B cell (primary cell): ENCODE data around the gene ASCL5. TPM values are rescaled to one million over a fixed set of nuclear protein-coding genes. Genes with fewer than 3 reads are reported as not detected.

Source experiments
- ATAC-seq: fragments of 200-7000 bp; cut with Tn5 transposase; one replicate; pipeline ENCODE4 v1.10.0; 2021; ENCODE audit warnings: low read depth, mild to moderate bottlenecking, moderate number of reproducible peaks, moderate library complexity
- CTCF ChIA-PET: fragments of 350-600 bp; sonication (Branson Sonifier 250); formaldehyde crosslinking; loops from one replicate; lab custom pipeline; 2021; ENCODE audit warnings: antibody characterized with exemption, inconsistent platforms; lab: Charles Lee
- POLR2A ChIA-PET: fragments of 350-600 bp; sonication (Branson Sonifier 250); formaldehyde crosslinking; loops from one replicate; lab custom pipeline; 2021; ENCODE audit warnings: antibody characterized with exemption; lab: Charles Lee
- DNase-seq: peaks from one replicate; pipeline ENCODE4 v3.0.0; 2013
- H2AFZ ChIP-seq: 2 replicates; pipeline ENCODE4 v1.6.1; 2012; ENCODE audit warnings: mild to moderate bottlenecking, low read depth, low read length; ENCODE audit not compliant: insufficient read depth, poor library complexity, severe bottlenecking
- H3K27ac ChIP-seq, 2 donors: 1 replicate in 1 of 2; 2 replicates in 1 of 2; pipeline ENCODE4 v1.5.1; 2012 to 2013; ENCODE audit warnings: low read length in 2 of 2, mild to moderate bottlenecking in 2 of 2, moderate library complexity in 1 of 2
- H3K27me3 ChIP-seq, 4 experiments: fragments of 200-600 bp in 1 of 4; sonication (generic) in 1 of 4; replicated peaks in 1 of 4; 1 replicate in 2 of 4; 2 replicates in 2 of 4; pipeline versions ENCODE4 v1.6.1 to v1.7.0; 2013 to 2016; ENCODE audit warnings: low read length in 3 of 4, mild to moderate bottlenecking in 2 of 4, mixed read lengths in 1 of 4, moderate library complexity in 1 of 4; ENCODE audit not compliant: insufficient read depth in 4 of 4, control insufficient read depth in 3 of 4; ENCODE audit errors: control extremely low read depth in 1 of 4
- H3K36me3 ChIP-seq, 2 experiments: replicated peaks in 1 of 2; 1 replicate in 1 of 2; 2 replicates in 1 of 2; pipeline versions ENCODE4 v1.6.1 to v1.7.1; 2013; ENCODE audit warnings: low read length in 1 of 2; ENCODE audit not compliant: insufficient read depth in 2 of 2, control insufficient read depth in 1 of 2; ENCODE audit errors: control extremely low read depth in 1 of 2, extremely low read depth in 1 of 2
- H3K4me1 ChIP-seq, 2 donors: fragments of 200-600 bp in 1 of 2; sonication (generic) in 1 of 2; 1 replicate in 1 of 2; 2 replicates in 1 of 2; pipeline versions ENCODE4 v1.5.1 to v1.6.1; 2013 to 2017; ENCODE audit warnings: low read length in 2 of 2; ENCODE audit not compliant: control insufficient read depth in 2 of 2, insufficient read depth in 2 of 2
- H3K4me2 ChIP-seq: replicated peaks from 2 replicates; pipeline ENCODE3; 2012; ENCODE audit warnings: mild to moderate bottlenecking, low read depth, low read length; ENCODE audit not compliant: poor library complexity, severe bottlenecking
- H3K4me3 ChIP-seq, 5 experiments: fragments of 200-600 bp in 1 of 5; sonication (generic) in 1 of 5; 1 replicate in 3 of 5; 2 replicates in 2 of 5; pipeline versions ENCODE4 v1.5.1 to v1.7.0; 2011 to 2016; ENCODE audit warnings: low read length in 4 of 5, mild to moderate bottlenecking in 4 of 5, low read depth in 2 of 5, control low read depth in 1 of 5, moderate library complexity in 1 of 5; ENCODE audit not compliant: insufficient read depth in 1 of 5; ENCODE audit errors: control extremely low read depth in 1 of 5, extremely low read depth in 1 of 5
- H3K79me2 ChIP-seq: fragments of 200-600 bp; sonication (generic); one replicate; pipeline ENCODE4 v1.6.0; 2016; ENCODE audit warnings: low read length; ENCODE audit not compliant: control insufficient read depth, insufficient read depth
- H3K9ac ChIP-seq: fragments of 200-600 bp; sonication (generic); 2 replicates; pipeline ENCODE4 v1.6.1; 2017; ENCODE audit warnings: mild to moderate bottlenecking, low read length, moderate library complexity
- H3K9me3 ChIP-seq, 3 donors: one replicate each; pipeline versions ENCODE4 v1.6.1 to v1.7.1; 2013; ENCODE audit warnings: low read length in 2 of 3; ENCODE audit not compliant: control insufficient read depth in 2 of 3, insufficient read depth in 1 of 3; ENCODE audit errors: control extremely low read depth in 1 of 3
- H4K20me1 ChIP-seq: 2 replicates; pipeline ENCODE4 v1.6.0; 2012; ENCODE audit warnings: mild to moderate bottlenecking, low read length; ENCODE audit not compliant: insufficient read depth, control insufficient read depth, poor library complexity, severe bottlenecking
- H3K27ac Mint-ChIP-seq: one replicate; pipeline ENCODE4 v1.8.0; 2021; ENCODE audit warnings: mixed read lengths
- H3K27me3 Mint-ChIP-seq: one replicate; pipeline ENCODE4 v1.8.0; 2021; ENCODE audit warnings: mixed read lengths
- H3K4me1 Mint-ChIP-seq: one replicate; pipeline ENCODE4 v1.8.0; 2021; ENCODE audit warnings: mixed read lengths
- H3K4me3 Mint-ChIP-seq: one replicate; pipeline ENCODE4 v1.8.0; 2021; ENCODE audit warnings: mixed read lengths
- H3K9me3 Mint-ChIP-seq: one replicate; pipeline ENCODE4 v1.8.0; 2022; ENCODE audit warnings: mixed read lengths; ENCODE audit not compliant: insufficient read depth
- CTCF ChIP-seq: fragments of 200-600 bp; IDR thresholded peaks from one replicate; pipeline ENCODE4 v1.8.0; 2022; ENCODE audit warnings: antibody characterized with exemption, mild to moderate bottlenecking
- EZH2 ChIP-seq: IDR thresholded peaks from 2 replicates; pipeline ENCODE4 v1.6.1; 2012; ENCODE audit warnings: borderline replicate concordance, low read depth, mild to moderate bottlenecking, moderate library complexity, low read length; ENCODE audit not compliant: insufficient read depth, poor library complexity, severe bottlenecking
- WGBS: methylation state at CpG from one replicate; pipeline ENCODE4 v1.1.5; 2013; ENCODE audit warnings: missing lambda C conversion rate; ENCODE audit not compliant: insufficient coverage; 5-methylcytosine and 5-hydroxymethylcytosine counted together
- intact Hi-C: fragments of 100-400 bp; cut with micrococcal nuclease; formaldehyde crosslinking; loops from one replicate; pipeline ENCODE4 v1.10.0; 2022
- polyA plus RNA-seq: library from polyadenylated mRNA; depleted of rRNA; stranded (reverse); fragments of >200 nt; gene quantifications from 2 replicates; pipeline ENCODE4 v1.2.3, GENCODE V29; 2012
- total RNA-seq, 2 donors: library from RNA; stranded (reverse); fragments of 120-200 nt in 1 of 2; gene quantifications; 1 replicate in 1 of 2; 2 replicates in 1 of 2; pipeline versions ENCODE4 v1.2.3 to v1.2.4, GENCODE V29; 2013 to 2022

ASCL5 gene
- total and polyA plus RNA-seq, 2 donors (not counting 1 experiment from before 2014, with no cell fraction given) = not detected

GRCh38 chr1:201066986-201067385 lies 60.0 kb downstream of the ASCL5 start:
- POLR2A ChIA-PET = no interaction called here
- TF ChIP-seq EZH2 = no peak
- no peak for TF ChIP-seq CTCF
- H3K4me3 Mint-ChIP-seq = no peak overlapping the region
- H3K4me3 ChIP-seq = no peak overlapping the region
- CTCF ChIA-PET = interaction anchor here (1.2 kb wide), 1 partner anchor 95 kb away, joined by 4 read pairs; no protein-coding TSS in a partner anchor
- H3K9me3 ChIP-seq = no peaks in the 10 kb centered on the region
- ATAC-seq = no peak
- peaks cover 7% of the 10 kb centered on the region for H3K4me1 Mint-ChIP-seq
- H3K27ac Mint-ChIP-seq = no peak overlapping the region
- no peak overlapping the region for H2AFZ ChIP-seq
- H4K20me1 ChIP-seq = no peaks in the 10 kb centered on the region
- H3K79me2 ChIP-seq = no peaks in the 10 kb centered on the region
- no peak overlapping the region for H3K9ac ChIP-seq
- intact Hi-C loops = no loop called here
- H3K27me3 Mint-ChIP-seq = peaks cover 26% of the 10 kb centered on the region
- no peak overlapping the region for H3K27ac ChIP-seq
- H3K4me1 ChIP-seq = no peaks in the 10 kb centered on the region
- DNase-seq = no peak
- 59% methylated on average over 3 of the region's 4 CpGs for WGBS
- no peak overlapping the region for H3K4me2 ChIP-seq
- no peaks in the 10 kb centered on the region for H3K36me3 ChIP-seq
- no peaks in the 10 kb centered on the region for H3K9me3 Mint-ChIP-seq
- peaks cover 0 to 4% (median 0%) of the 10 kb centered on the region in 4 experiments for H3K27me3 ChIP-seq

- Mint-ChIP-seq H3K27me3 (peaks cover 18% of the 10 kb centered on the region), H3K4me1 (no peaks in the 10 kb centered on the region), H3K4me3 (no peak overlapping the region), H3K27ac (no peak overlapping the region), H3K9me3 (no peaks in the 10 kb centered on the region)
- Histone ChIP-seq H4K20me1 (no peaks in the 10 kb centered on the region), H3K9me3 (no peaks in the 10 kb centered on the region), H3K36me3 (no peaks in the 10 kb centered on the region), H2AFZ (no peak overlapping the region), H3K4me3 (no peak overlapping the region), H3K9ac (no peak overlapping the region), H3K4me1 (no peaks in the 10 kb centered on the region), H3K79me2 (no peaks in the 10 kb centered on the region), H3K4me2 (no peak overlapping the region), H3K27me3 (peaks cover 0 to 4% (median 0%) of the 10 kb centered on the region in 4 experiments), H3K27ac (no peak overlapping the region)
- intact Hi-C loops = no loop called here
- POLR2A ChIA-PET = no interaction called here
- TF ChIP-seq CTCF (no peak), EZH2 (no peak)
- no peak for DNase-seq
- CTCF ChIA-PET = interaction anchor here (1.0 to 1.4 kb wide), 2 partner anchors 49 to 93 kb away, joined by 3 to 4 read pairs; no protein-coding TSS in a partner anchor
- ATAC-seq = no peak
- WGBS = 94% methylated on average over 10 of the region's 10 CpGs
Observed at GRCh38 chr1:201065686-201066085, 61.3 kb downstream of the ASCL5 start.
